Stomach (tissue), 4 donors: ENCODE measurements around the gene CLRN3.

Source experiments
- EP300 ChIP-seq: sonication (generic); formaldehyde crosslinking; IDR thresholded peaks from one replicate; pipeline ENCODE4 v1.6.1; 2017; ENCODE audit warnings: antibody characterized with exemption
- POLR2A ChIP-seq, 4 donors: fragments of 450-650 bp; IDR thresholded peaks; one replicate each; pipeline ENCODE4 v1.6.1; 2016; ENCODE audit warnings: antibody characterized with exemption in 4 of 4, control low read depth in 2 of 4, mild to moderate bottlenecking in 1 of 4, moderate library complexity in 1 of 4
- TF ChIP-seq, protein P1 (sequence below), 7 experiments: fragments of 450-650 bp in 4 of 7; fragments of 200-600 bp in 3 of 7; sonication (generic) in 3 of 7; IDR thresholded peaks; one replicate each; pipeline ENCODE4 v1.5.1; 2016 to 2019; ENCODE audit warnings: antibody characterized with exemption in 7 of 7, control low read depth in 2 of 7, mild to moderate bottlenecking in 1 of 7

DNA sequence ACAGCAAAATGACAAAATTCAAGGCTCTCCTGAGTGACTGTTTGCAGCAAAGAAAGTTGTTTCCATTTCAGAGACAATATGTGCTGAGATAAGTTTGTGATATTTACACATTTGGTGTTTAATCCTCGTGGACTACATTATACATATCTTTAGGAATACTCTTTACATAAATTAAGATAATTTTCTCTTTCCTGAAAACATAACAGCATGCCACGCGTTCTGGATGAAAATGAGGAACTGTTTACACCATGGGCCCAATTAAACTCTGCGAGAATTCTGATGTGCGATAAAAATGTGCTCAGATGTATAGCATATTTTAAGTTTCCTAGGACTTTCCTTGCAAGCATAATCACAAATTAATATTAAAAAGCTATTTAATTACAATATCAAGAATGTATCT lies 40.5 kb upstream of the CLRN3 start:
- TF ChIP-seq, protein P1, sequence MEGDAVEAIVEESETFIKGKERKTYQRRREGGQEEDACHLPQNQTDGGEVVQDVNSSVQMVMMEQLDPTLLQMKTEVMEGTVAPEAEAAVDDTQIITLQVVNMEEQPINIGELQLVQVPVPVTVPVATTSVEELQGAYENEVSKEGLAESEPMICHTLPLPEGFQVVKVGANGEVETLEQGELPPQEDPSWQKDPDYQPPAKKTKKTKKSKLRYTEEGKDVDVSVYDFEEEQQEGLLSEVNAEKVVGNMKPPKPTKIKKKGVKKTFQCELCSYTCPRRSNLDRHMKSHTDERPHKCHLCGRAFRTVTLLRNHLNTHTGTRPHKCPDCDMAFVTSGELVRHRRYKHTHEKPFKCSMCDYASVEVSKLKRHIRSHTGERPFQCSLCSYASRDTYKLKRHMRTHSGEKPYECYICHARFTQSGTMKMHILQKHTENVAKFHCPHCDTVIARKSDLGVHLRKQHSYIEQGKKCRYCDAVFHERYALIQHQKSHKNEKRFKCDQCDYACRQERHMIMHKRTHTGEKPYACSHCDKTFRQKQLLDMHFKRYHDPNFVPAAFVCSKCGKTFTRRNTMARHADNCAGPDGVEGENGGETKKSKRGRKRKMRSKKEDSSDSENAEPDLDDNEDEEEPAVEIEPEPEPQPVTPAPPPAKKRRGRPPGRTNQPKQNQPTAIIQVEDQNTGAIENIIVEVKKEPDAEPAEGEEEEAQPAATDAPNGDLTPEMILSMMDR (IDR thresholded peaks at IDR 0.05): no peak
- TF ChIP-seq POLR2A (IDR thresholded peaks at IDR 0.05) (no peak), EP300 (no peak)
